HCT116 (cell line): ENCODE results near the gene BTC. TPM values are rescaled to one million over a fixed set of nuclear protein-coding genes. Genes with fewer than 3 reads are reported as not detected.

Source experiments
- ATAC-seq: fragments of 200-7000 bp; cut with Tn5 transposase; 2 replicates; pipeline ENCODE4 v1.9.1; 2020; ENCODE audit warnings: mild to moderate bottlenecking, moderate library complexity
- BruUV-seq: library from RNA; stranded (reverse); fragments of 400-500 nt; replicated peaks from 2 replicates; lab custom pipeline; 2021; lab: Mats Ljungman, UMichigan
- CTCF ChIA-PET: fragments of 300-600 bp; sonication (Branson Sonifier 250); formaldehyde crosslinking; loops from one replicate; lab custom pipeline; 2021; ENCODE audit warnings: antibody characterized with exemption; lab: Charles Lee
- POLR2A ChIA-PET: fragments of 300-600, 350-600 bp; sonication (Branson Sonifier 250); formaldehyde crosslinking; loops from one replicate; lab custom pipeline; 2021; ENCODE audit warnings: antibody characterized with exemption; lab: Charles Lee
- RAD21 ChIA-PET, 2 experiments: fragments of 300-600 bp; sonication (Branson Sonifier 250); formaldehyde crosslinking; loops; one replicate each; lab custom pipeline; 2023; ENCODE audit warnings: low total read pairs in 2 of 2; ENCODE audit not compliant: uncharacterized antibody in 2 of 2, unreplicated experiment in 2 of 2, low non-redundant PET in 1 of 2; lab: Charles Lee
- DNase-seq: peaks from one replicate; pipeline ENCODE4 v3.0.0-alpha.2; 2010; ENCODE audit warnings: low read depth, low spot score
- H2AFZ ChIP-seq: fragments of 200-600 bp; shearing (Covaris generic), sonication (generic); 2 replicates; pipeline ENCODE4 v1.6.1; 2017; ENCODE audit warnings: low read depth, mixed run types, mixed read lengths, antibody characterized with exemption, low read length; ENCODE audit not compliant: poor library complexity, severe bottlenecking
- H3K27ac ChIP-seq: 2 replicates; pipeline ENCODE4 v1.5.1; 2012; ENCODE audit warnings: low read depth, low read length
- H3K27me3 ChIP-seq: fragments of 200-600 bp; sonication (generic); 2 replicates; pipeline ENCODE4 v1.6.1; 2016; ENCODE audit warnings: mixed run types, low read length, mixed read lengths; ENCODE audit not compliant: insufficient read depth
- H3K36me3 ChIP-seq, 2 experiments: fragments of 200-500 bp in 1 of 2; fragments of 200-600 bp in 1 of 2; sonication (Bioruptor generic) in 1 of 2; sonication (generic) in 1 of 2; 2 replicates each; pipeline versions ENCODE4 v1.5.1 to v1.6.1; 2014 to 2016; ENCODE audit warnings: low read length in 2 of 2, inconsistent platforms in 1 of 2, mixed read lengths in 1 of 2, mixed run types in 1 of 2; ENCODE audit not compliant: insufficient read depth in 2 of 2, control insufficient read depth in 1 of 2
- H3K4me1 ChIP-seq, 2 experiments: fragments of 200-600 bp in 1 of 2; sonication (generic) in 1 of 2; 2 replicates each; pipeline versions ENCODE4 v1.5.1 to v1.6.1; 2012 to 2017; ENCODE audit warnings: low read length in 2 of 2, inconsistent platforms in 1 of 2, mild to moderate bottlenecking in 1 of 2, mixed read lengths in 1 of 2, mixed run types in 1 of 2, moderate library complexity in 1 of 2; ENCODE audit not compliant: insufficient read depth in 2 of 2, control insufficient read depth in 1 of 2
- H3K4me2 ChIP-seq: fragments of 200-600 bp; sonication (generic); 2 replicates; pipeline ENCODE4 v1.6.1; 2017; ENCODE audit warnings: mixed run types, low read length, mixed read lengths
- H3K4me3 ChIP-seq, 2 experiments: fragments of 200-600 bp in 1 of 2; sonication (generic) in 1 of 2; replicated peaks in 1 of 2; 2 replicates each; pipeline ENCODE4 v1.5.1; 2011 to 2016; ENCODE audit warnings: low read length in 2 of 2, control low read depth in 1 of 2, low read depth in 1 of 2, mild to moderate bottlenecking in 1 of 2, mixed read lengths in 1 of 2, mixed run types in 1 of 2
- H3K79me2 ChIP-seq: fragments of 200-600 bp; sonication (generic); 2 replicates; pipeline ENCODE4 v1.6.1; 2017; ENCODE audit warnings: mild to moderate bottlenecking, mixed run types, low read length, moderate library complexity, mixed read lengths; ENCODE audit not compliant: insufficient read depth
- H3K9ac ChIP-seq: fragments of 200-600 bp; sonication (generic); 2 replicates; pipeline ENCODE4 v1.6.1; 2016; ENCODE audit warnings: low read length, mixed read lengths
- H3K9me2 ChIP-seq: fragments of 200-600 bp; sonication (generic), shearing (Covaris generic); 2 replicates; pipeline ENCODE4 v1.6.1; 2017; ENCODE audit warnings: mixed run types, mild to moderate bottlenecking, moderate library complexity; ENCODE audit not compliant: insufficient read depth
- H3K9me3 ChIP-seq, 2 experiments: fragments of 200-500 bp in 1 of 2; fragments of 200-600 bp in 1 of 2; sonication (Bioruptor generic) in 1 of 2; sonication (generic) in 1 of 2; 2 replicates each; pipeline ENCODE4 v1.6.1; 2014 to 2017; ENCODE audit warnings: low read length in 2 of 2, mixed read lengths in 2 of 2, inconsistent platforms in 1 of 2, low read depth in 1 of 2, mild to moderate bottlenecking in 1 of 2, mixed run types in 1 of 2, moderate library complexity in 1 of 2; ENCODE audit not compliant: control insufficient read depth in 1 of 2, insufficient read depth in 1 of 2
- H4K20me1 ChIP-seq: fragments of 200-600 bp; sonication (generic), shearing (Covaris generic); 2 replicates; pipeline ENCODE4 v1.6.1; 2017; ENCODE audit warnings: mixed run types, mild to moderate bottlenecking, moderate library complexity; ENCODE audit not compliant: insufficient read depth
- ELF1 ChIP-seq: IDR thresholded peaks from 2 replicates; pipeline ENCODE4 v1.6.1; 2012; ENCODE audit warnings: low read depth, borderline replicate concordance
- EZH2 ChIP-seq: fragments of 200-600 bp; sonication (generic); IDR thresholded peaks from 2 replicates; pipeline ENCODE4 v1.6.1; 2017; ENCODE audit warnings: antibody characterized with exemption, mixed run types
- FOSL1 ChIP-seq: IDR thresholded peaks from 2 replicates; pipeline ENCODE4 v1.6.1; 2012; ENCODE audit warnings: low read depth
- JUND ChIP-seq: IDR thresholded peaks from 2 replicates; pipeline ENCODE4 v1.6.1; 2012
- SP1 ChIP-seq: IDR thresholded peaks from 2 replicates; pipeline ENCODE4 v1.6.1; 2012; ENCODE audit warnings: low read depth
- SRF ChIP-seq: IDR thresholded peaks from 2 replicates; pipeline ENCODE4 v1.6.1; 2012; ENCODE audit warnings: low read depth
- YY1 ChIP-seq: IDR thresholded peaks from 2 replicates; pipeline ENCODE4 v1.6.1; 2011; ENCODE audit warnings: low read length, low read depth, moderate library complexity, mild to moderate bottlenecking; ENCODE audit not compliant: insufficient replicate concordance; ENCODE audit errors: extremely low read depth
- ZFX ChIP-seq: fragments of 450-650 bp; IDR thresholded peaks from 2 replicates; pipeline ENCODE4 v1.6.1; 2017
- ZNF274 ChIP-seq: fragments of 200-500 bp; sonication (Bioruptor generic); IDR thresholded peaks from 2 replicates; pipeline ENCODE4 v1.6.1; 2014; ENCODE audit warnings: mild to moderate bottlenecking, low read depth, low read length, inconsistent platforms
- intact Hi-C: fragments of 100-400 bp; cut with micrococcal nuclease; formaldehyde crosslinking; loops from 2 replicates; pipeline ENCODE4 v1.10.0; 2022
- total RNA-seq: library from RNA; stranded (reverse); gene quantifications from one replicate; pipeline ENCODE4 v1.2.1, GENCODE V29; 2021; ENCODE audit not compliant: unreplicated experiment
- TF ChIP-seq, protein P1 (sequence below): IDR thresholded peaks from 2 replicates; pipeline ENCODE4 v1.6.1; 2012
- TF ChIP-seq, protein P2 (sequence below), 3 experiments: fragments of 200-600 bp in 1 of 3; sonication (generic) in 1 of 3; IDR thresholded peaks in 2 of 3; conservative IDR thresholded peaks in 1 of 3; 2 replicates each; pipeline ENCODE4 v1.5.1; 2012 to 2017; ENCODE audit warnings: low read depth in 2 of 3, low read length in 2 of 3, antibody characterized with exemption in 1 of 3, borderline replicate concordance in 1 of 3, control low read depth in 1 of 3, mild to moderate bottlenecking in 1 of 3, mixed read lengths in 1 of 3, mixed run types in 1 of 3, moderate library complexity in 1 of 3; ENCODE audit not compliant: insufficient read depth in 1 of 3
- TF ChIP-seq, protein P3 (sequence below): IDR thresholded peaks from 2 replicates; pipeline ENCODE4 v1.6.1; 2012; ENCODE audit warnings: low read depth

The BTC gene
- total RNA-seq, 1 experiment from 2014 or later: 4.5 TPM

DNA sequence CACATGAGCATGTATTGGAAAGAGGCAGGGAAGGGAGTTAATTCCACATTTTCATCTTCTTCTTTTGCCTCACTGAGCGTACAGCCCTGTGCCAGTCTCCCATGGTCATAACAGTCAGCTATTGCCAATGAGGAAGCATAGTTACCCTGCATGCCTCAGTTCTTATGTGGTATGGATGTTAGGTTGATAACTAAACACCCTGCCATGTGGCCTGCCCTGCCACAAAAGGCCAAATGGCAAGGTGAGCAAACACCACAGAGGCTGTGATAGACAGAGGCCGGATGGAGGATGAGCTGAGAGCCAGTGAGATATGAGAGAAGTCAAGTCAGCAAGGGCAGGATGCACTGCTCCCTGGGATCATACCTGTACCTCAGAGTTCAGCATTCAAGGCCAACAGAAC is 59.3 kb downstream of the BTC start:
- Histone ChIP-seq H3K4me2 (no peak overlapping the region), H3K4me3 (no peak overlapping the region), H3K9me3 (no peaks in the 10 kb centered on the region), H3K79me2 (no peaks in the 10 kb centered on the region), H3K27ac (no peak overlapping the region), H3K4me1 (no peaks in the 10 kb centered on the region), H3K36me3 (no peaks in the 10 kb centered on the region), H2AFZ (no peak overlapping the region), H3K9me2 (no peaks in the 10 kb centered on the region), H4K20me1 (no peaks in the 10 kb centered on the region), H3K27me3 (no peaks in the 10 kb centered on the region), H3K9ac (no peak overlapping the region)
- ChIA-PET RAD21 (no interaction called here), CTCF (no interaction called here), POLR2A (no interaction called here)
- intact Hi-C loops: no loop called here
- ATAC-seq (no peak), DNase-seq (no peak)
- TF ChIP-seq ZNF274: no peak
- TF ChIP-seq YY1: no peak
- no peak for TF ChIP-seq JUND
- TF ChIP-seq, protein P1, sequence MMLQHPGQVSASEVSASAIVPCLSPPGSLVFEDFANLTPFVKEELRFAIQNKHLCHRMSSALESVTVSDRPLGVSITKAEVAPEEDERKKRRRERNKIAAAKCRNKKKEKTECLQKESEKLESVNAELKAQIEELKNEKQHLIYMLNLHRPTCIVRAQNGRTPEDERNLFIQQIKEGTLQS: no peak
- BruUV-seq: no TSS peak

DNA sequence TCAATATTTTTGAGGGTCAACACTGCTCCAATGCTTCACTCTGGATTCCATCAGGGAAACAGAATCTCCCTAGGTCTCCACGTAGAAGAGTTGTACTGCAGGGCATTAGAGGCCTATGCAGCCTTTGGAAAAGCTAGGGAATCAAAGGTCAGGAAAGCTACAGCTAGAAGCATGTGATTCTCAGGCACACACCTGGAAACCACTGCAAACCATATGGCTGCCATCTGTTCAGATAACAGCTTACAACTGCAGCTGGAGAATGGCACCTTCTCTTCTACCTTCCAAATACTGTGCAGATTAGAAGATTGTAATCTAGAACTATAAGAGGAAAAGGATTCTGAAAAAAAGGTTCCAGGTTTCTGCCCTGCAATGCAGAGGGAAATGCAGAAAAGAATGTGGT is 60.6 kb downstream of the BTC start:
- Histone ChIP-seq H3K9me3 (no peaks in the 10 kb centered on the region), H3K4me1 (no peaks in the 10 kb centered on the region), H4K20me1 (no peaks in the 10 kb centered on the region), H3K4me3 (no peak overlapping the region), H2AFZ (no peak overlapping the region), H3K27me3 (no peaks in the 10 kb centered on the region), H3K9ac (no peak overlapping the region), H3K36me3 (no peaks in the 10 kb centered on the region), H3K79me2 (no peaks in the 10 kb centered on the region), H3K9me2 (no peaks in the 10 kb centered on the region), H3K4me2 (no peak overlapping the region), H3K27ac (no peak overlapping the region)
- DNase-seq (no peak), ATAC-seq (no peak)
- RAD21 ChIA-PET: no interaction called here
- CTCF ChIA-PET: no interaction called here
- TF ChIP-seq JUND: no peak
- TF ChIP-seq, protein P2, sequence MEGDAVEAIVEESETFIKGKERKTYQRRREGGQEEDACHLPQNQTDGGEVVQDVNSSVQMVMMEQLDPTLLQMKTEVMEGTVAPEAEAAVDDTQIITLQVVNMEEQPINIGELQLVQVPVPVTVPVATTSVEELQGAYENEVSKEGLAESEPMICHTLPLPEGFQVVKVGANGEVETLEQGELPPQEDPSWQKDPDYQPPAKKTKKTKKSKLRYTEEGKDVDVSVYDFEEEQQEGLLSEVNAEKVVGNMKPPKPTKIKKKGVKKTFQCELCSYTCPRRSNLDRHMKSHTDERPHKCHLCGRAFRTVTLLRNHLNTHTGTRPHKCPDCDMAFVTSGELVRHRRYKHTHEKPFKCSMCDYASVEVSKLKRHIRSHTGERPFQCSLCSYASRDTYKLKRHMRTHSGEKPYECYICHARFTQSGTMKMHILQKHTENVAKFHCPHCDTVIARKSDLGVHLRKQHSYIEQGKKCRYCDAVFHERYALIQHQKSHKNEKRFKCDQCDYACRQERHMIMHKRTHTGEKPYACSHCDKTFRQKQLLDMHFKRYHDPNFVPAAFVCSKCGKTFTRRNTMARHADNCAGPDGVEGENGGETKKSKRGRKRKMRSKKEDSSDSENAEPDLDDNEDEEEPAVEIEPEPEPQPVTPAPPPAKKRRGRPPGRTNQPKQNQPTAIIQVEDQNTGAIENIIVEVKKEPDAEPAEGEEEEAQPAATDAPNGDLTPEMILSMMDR (IDR thresholded peaks at IDR 0.05 in 2 of 3, conservative IDR thresholded peaks at IDR 0.05 in 1 of 3; ENCODE audit: borderline replicate concordance in 1 of 3, insufficient read depth in 1 of 3, low read depth in 2 of 3, low read length in 2 of 3): no peak
- TF ChIP-seq SP1: no peak
- TF ChIP-seq EZH2: no peak
- TF ChIP-seq SRF: no peak
- no peak for TF ChIP-seq FOSL1
- TF ChIP-seq ZFX: no peak
- no peak for TF ChIP-seq ELF1
- TF ChIP-seq ZNF274: no peak
- TF ChIP-seq, protein P3, sequence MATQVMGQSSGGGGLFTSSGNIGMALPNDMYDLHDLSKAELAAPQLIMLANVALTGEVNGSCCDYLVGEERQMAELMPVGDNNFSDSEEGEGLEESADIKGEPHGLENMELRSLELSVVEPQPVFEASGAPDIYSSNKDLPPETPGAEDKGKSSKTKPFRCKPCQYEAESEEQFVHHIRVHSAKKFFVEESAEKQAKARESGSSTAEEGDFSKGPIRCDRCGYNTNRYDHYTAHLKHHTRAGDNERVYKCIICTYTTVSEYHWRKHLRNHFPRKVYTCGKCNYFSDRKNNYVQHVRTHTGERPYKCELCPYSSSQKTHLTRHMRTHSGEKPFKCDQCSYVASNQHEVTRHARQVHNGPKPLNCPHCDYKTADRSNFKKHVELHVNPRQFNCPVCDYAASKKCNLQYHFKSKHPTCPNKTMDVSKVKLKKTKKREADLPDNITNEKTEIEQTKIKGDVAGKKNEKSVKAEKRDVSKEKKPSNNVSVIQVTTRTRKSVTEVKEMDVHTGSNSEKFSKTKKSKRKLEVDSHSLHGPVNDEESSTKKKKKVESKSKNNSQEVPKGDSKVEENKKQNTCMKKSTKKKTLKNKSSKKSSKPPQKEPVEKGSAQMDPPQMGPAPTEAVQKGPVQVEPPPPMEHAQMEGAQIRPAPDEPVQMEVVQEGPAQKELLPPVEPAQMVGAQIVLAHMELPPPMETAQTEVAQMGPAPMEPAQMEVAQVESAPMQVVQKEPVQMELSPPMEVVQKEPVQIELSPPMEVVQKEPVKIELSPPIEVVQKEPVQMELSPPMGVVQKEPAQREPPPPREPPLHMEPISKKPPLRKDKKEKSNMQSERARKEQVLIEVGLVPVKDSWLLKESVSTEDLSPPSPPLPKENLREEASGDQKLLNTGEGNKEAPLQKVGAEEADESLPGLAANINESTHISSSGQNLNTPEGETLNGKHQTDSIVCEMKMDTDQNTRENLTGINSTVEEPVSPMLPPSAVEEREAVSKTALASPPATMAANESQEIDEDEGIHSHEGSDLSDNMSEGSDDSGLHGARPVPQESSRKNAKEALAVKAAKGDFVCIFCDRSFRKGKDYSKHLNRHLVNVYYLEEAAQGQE: no peak
- no peak for TF ChIP-seq YY1
- POLR2A ChIA-PET: no interaction called here
- BruUV-seq: no TSS peak
- intact Hi-C loops: no loop called here
